HEK293 (cell line): ENCODE measurements around the gene RILPL1.

Source experiments
- CTCF ChIA-PET: fragments of 350-600 bp; formaldehyde crosslinking; extraction: SDS; loops from one replicate; lab custom pipeline; 2021; ENCODE audit warnings: antibody characterized with exemption; lab: Yijun Ruan, JAX
- POLR2A ChIA-PET: fragments of 300-600 bp; formaldehyde crosslinking; extraction: SDS; loops from one replicate; lab custom pipeline; 2020; ENCODE audit warnings: antibody characterized with exemption, inconsistent platforms; lab: Yijun Ruan, JAX
- H3K27ac ChIP-seq: fragments of 200-500 bp; sonication (Bioruptor generic); 2 replicates; pipeline ENCODE4 v1.5.1; 2014; ENCODE audit warnings: low read depth, low read length, control low read depth, inconsistent platforms; ENCODE audit errors: extremely low read depth
- H3K36me3 ChIP-seq, 2 experiments: fragments of 200-500 bp in 1 of 2; sonication (Bioruptor generic) in 1 of 2; 1 replicate in 1 of 2; 2 replicates in 1 of 2; pipeline ENCODE4 v1.5.1; 2014 to 2017; ENCODE audit warnings: inconsistent platforms in 2 of 2, low read length in 2 of 2; ENCODE audit not compliant: control insufficient read depth in 2 of 2, insufficient read depth in 1 of 2
- H3K4me1 ChIP-seq: fragments of 200-500 bp; sonication (Bioruptor generic); 2 replicates; pipeline ENCODE4 v1.5.1; 2014; ENCODE audit warnings: mild to moderate bottlenecking, low read length, inconsistent platforms; ENCODE audit not compliant: control insufficient read depth, insufficient read depth
- H3K4me3 ChIP-seq: 2 replicates; pipeline ENCODE4 v1.5.1; 2011; ENCODE audit warnings: low read depth, mild to moderate bottlenecking, control low read depth, low read length, moderate library complexity
- H3K9me3 ChIP-seq: fragments of 200-500 bp; sonication (Bioruptor generic); 2 replicates; pipeline ENCODE4 v1.5.1; 2014; ENCODE audit warnings: low read depth, low read length, inconsistent platforms; ENCODE audit not compliant: control insufficient read depth, insufficient read depth
- HOXD13 ChIP-seq: sonication (generic); formaldehyde crosslinking; IDR thresholded peaks from 2 replicates; pipeline ENCODE4 v1.8.0; 2022; ENCODE audit warnings: missing genetic modification reagents, borderline replicate concordance
- KLF16 ChIP-seq: fragments of 450-650 bp; formaldehyde crosslinking; IDR thresholded peaks from 2 replicates; pipeline ENCODE4 v1.5.1; 2017; ENCODE audit warnings: missing biosample characterization, missing genetic modification characterization
- OVOL3 ChIP-seq: fragments of 450-650 bp; formaldehyde crosslinking; IDR thresholded peaks from 2 replicates; pipeline ENCODE4 v1.5.1; 2016; ENCODE audit warnings: missing biosample characterization, missing genetic modification characterization
- REST ChIP-seq: fragments of 450-650 bp; formaldehyde crosslinking; IDR thresholded peaks from 2 replicates; pipeline ENCODE4 v1.5.1; 2016; ENCODE audit warnings: missing biosample characterization, missing genetic modification characterization
- SALL2 ChIP-seq: fragments of 450-650 bp; formaldehyde crosslinking; IDR thresholded peaks from 2 replicates; pipeline ENCODE4 v1.5.0; 2017; ENCODE audit warnings: missing biosample characterization, mild to moderate bottlenecking, missing genetic modification characterization, borderline replicate concordance
- YY1 ChIP-seq: fragments of 450-650 bp; formaldehyde crosslinking; IDR thresholded peaks from 2 replicates; pipeline ENCODE4 v1.5.1; 2018; ENCODE audit warnings: missing biosample characterization, missing genetic modification characterization
- ZBTB17 ChIP-seq: fragments of 450-650 bp; formaldehyde crosslinking; IDR thresholded peaks from 2 replicates; pipeline ENCODE4 v1.5.1; 2016; ENCODE audit warnings: missing biosample characterization, missing genetic modification characterization
- ZNF114 ChIP-seq: fragments of 450-650 bp; formaldehyde crosslinking; IDR thresholded peaks from 2 replicates; pipeline ENCODE4 v1.5.0; 2017; ENCODE audit warnings: missing biosample characterization, missing genetic modification characterization
- ZNF404 ChIP-seq: fragments of 450-650 bp; formaldehyde crosslinking; IDR thresholded peaks from 2 replicates; pipeline ENCODE4 v1.5.1; 2017; ENCODE audit warnings: missing biosample characterization, missing genetic modification characterization
- ZNF426 ChIP-seq: fragments of 450-650 bp; formaldehyde crosslinking; IDR thresholded peaks from 2 replicates; pipeline ENCODE4 v1.5.1; 2017; ENCODE audit warnings: missing biosample characterization, missing genetic modification characterization, mild to moderate bottlenecking, inconsistent platforms, moderate library complexity
- ZNF433 ChIP-seq: fragments of 450-650 bp; formaldehyde crosslinking; IDR thresholded peaks from 2 replicates; pipeline ENCODE4 v1.5.1; 2016; ENCODE audit warnings: missing biosample characterization, missing genetic modification characterization, low read depth
- ZNF585B ChIP-seq: fragments of 450-650 bp; formaldehyde crosslinking; IDR thresholded peaks from 2 replicates; pipeline ENCODE4 v1.5.1; 2016; ENCODE audit warnings: missing biosample characterization, missing genetic modification characterization
- ZNF621 ChIP-seq: fragments of 450-650 bp; formaldehyde crosslinking; IDR thresholded peaks from 2 replicates; pipeline ENCODE4 v1.5.1; 2017; ENCODE audit warnings: missing biosample characterization, missing genetic modification characterization
- ZNF639 ChIP-seq: fragments of 450-650 bp; formaldehyde crosslinking; IDR thresholded peaks from 2 replicates; pipeline ENCODE4 v1.5.1; 2016; ENCODE audit warnings: missing biosample characterization, missing genetic modification characterization
- ZNF664 ChIP-seq: fragments of 450-650 bp; formaldehyde crosslinking; IDR thresholded peaks from 2 replicates; pipeline ENCODE4 v1.5.1; 2016; ENCODE audit warnings: missing biosample characterization, missing genetic modification characterization
- ZNF707 ChIP-seq: fragments of 450-650 bp; formaldehyde crosslinking; IDR thresholded peaks from 2 replicates; pipeline ENCODE4 v1.5.1; 2016; ENCODE audit warnings: missing biosample characterization, missing genetic modification characterization
- TF ChIP-seq, protein P1 (sequence below): fragments of 450-650 bp; formaldehyde crosslinking; IDR thresholded peaks from 2 replicates; pipeline ENCODE4 v1.5.1; 2016; ENCODE audit warnings: missing biosample characterization, missing genetic modification characterization, borderline replicate concordance
- TF ChIP-seq, protein P2 (sequence below): fragments of 450-650 bp; formaldehyde crosslinking; IDR thresholded peaks from 2 replicates; pipeline ENCODE4 v1.5.1; 2016; ENCODE audit warnings: missing biosample characterization, missing genetic modification characterization

Gene RILPL1

DNA sequence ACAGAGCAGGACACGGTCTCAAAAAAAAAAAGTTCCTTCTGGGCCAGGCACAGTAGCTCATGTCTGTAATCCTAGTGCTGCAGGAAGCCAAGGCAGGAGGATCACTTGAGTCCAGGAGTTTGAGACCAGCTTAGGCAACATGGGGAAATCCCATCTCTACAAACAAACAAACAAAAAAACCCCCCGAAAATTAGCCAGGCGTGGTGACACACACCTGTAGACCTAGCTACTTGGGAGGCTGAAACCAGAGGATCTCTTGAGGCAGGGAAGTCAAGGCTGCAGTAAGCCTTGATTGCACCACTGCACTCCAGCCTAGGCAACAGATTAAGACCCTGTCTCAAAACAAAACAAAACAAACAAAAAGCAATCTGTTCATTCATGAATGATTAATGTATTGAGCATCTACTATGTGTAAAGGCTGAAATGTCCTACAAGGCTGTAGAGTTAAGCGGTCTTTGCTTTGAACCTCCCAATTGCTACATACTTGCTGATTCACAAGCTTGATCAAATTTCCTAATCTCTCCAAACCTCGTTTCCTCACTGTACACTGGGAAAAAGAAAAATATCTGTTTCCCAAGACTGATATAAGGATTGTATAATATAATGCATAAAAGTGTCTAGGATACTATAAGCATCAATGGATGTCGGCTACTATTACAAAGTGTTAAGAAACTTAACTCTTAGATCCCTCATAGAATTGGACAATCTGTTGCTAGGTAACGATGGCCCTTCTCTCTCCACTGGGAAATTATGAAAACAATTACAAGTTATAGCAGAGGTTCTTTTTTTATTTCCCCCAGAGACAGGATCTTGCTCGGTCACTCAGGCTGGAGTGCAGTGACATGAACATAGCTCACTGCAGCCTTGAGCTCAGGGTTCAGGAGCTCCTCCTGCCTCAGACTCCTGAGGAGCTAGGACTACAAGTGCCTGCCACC is 89.2 kb downstream of the RILPL1 start:
- H3K4me1 ChIP-seq: peaks cover 7% of the 10 kb centered on the region; the same call in 1 of the 2 replicates
- no peak overlapping the region for H3K27ac ChIP-seq
- H3K4me3 ChIP-seq: no peak overlapping the region
- TF ChIP-seq ZNF585B (tag by site-specific recombination): no peak
- TF ChIP-seq ZNF664 (tag by site-specific recombination): peak; percentile 62; the same call in 1 of the 2 replicates
- ChIA-PET CTCF (interaction anchor here (0.7 kb wide), 1 partner anchor 27 kb away, joined by 3 read pairs; no protein-coding TSS in a partner anchor), POLR2A (interaction anchor here (1.3 kb wide), 1 partner anchor 211 kb away, joined by 3 read pairs; the partner anchor contains the start of genes MPHOSPH9 and MTRFR)
- H3K36me3 ChIP-seq: no peaks in the 10 kb centered on the region
- H3K9me3 ChIP-seq: no peaks in the 10 kb centered on the region

DNA sequence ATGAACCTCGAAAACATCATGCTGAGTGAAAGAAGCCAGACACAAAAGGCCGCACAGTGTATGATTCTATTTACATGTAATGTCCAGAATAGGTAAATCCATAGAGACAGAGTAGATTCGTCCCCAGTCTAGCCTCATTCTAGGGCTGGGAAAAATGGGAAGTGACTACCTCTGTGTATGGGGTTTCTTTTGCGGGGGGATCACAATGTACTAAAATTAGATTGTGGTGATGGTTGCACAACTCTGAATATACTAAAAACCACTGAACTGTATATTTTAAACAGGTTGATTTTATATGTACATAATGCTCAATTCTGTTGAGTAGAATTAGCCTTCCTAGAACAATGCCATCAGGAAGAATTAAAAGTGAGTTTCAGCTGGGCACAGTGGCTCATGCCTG is 90.7 kb downstream of the RILPL1 start:
- ChIA-PET CTCF (no interaction called here), POLR2A (no interaction called here)
- H3K27ac ChIP-seq: no peak overlapping the region
- peaks cover 7% of the 10 kb centered on the region; the same call in 1 of the 2 replicates for H3K4me1 ChIP-seq
- no peak overlapping the region for H3K4me3 ChIP-seq
- no peaks in the 10 kb centered on the region for H3K9me3 ChIP-seq
- TF ChIP-seq OVOL3 (no peak), ZNF404 (tag by site-specific recombination) (no peak), ZBTB17 (tag by site-specific recombination) (no peak), ZNF426 (no peak), ZNF707 (no peak), YY1 (tag by site-specific recombination) (no peak), ZNF114 (tag by site-specific recombination) (no peak), ZNF433 (no peak)
- TF ChIP-seq, protein P1, sequence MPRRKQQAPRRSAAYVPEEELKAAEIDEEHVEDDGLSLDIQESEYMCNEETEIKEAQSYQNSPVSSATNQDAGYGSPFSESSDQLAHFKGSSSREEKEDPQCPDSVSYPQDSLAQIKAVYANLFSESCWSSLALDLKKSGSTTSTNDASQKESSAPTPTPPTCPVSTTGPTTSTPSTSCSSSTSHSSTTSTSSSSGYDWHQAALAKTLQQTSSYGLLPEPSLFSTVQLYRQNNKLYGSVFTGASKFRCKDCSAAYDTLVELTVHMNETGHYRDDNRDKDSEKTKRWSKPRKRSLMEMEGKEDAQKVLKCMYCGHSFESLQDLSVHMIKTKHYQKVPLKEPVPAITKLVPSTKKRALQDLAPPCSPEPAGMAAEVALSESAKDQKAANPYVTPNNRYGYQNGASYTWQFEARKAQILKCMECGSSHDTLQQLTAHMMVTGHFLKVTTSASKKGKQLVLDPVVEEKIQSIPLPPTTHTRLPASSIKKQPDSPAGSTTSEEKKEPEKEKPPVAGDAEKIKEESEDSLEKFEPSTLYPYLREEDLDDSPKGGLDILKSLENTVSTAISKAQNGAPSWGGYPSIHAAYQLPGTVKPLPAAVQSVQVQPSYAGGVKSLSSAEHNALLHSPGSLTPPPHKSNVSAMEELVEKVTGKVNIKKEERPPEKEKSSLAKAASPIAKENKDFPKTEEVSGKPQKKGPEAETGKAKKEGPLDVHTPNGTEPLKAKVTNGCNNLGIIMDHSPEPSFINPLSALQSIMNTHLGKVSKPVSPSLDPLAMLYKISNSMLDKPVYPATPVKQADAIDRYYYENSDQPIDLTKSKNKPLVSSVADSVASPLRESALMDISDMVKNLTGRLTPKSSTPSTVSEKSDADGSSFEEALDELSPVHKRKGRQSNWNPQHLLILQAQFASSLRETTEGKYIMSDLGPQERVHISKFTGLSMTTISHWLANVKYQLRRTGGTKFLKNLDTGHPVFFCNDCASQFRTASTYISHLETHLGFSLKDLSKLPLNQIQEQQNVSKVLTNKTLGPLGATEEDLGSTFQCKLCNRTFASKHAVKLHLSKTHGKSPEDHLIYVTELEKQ (tag by site-specific recombination): no peak
- no peaks in the 10 kb centered on the region for H3K36me3 ChIP-seq

DNA sequence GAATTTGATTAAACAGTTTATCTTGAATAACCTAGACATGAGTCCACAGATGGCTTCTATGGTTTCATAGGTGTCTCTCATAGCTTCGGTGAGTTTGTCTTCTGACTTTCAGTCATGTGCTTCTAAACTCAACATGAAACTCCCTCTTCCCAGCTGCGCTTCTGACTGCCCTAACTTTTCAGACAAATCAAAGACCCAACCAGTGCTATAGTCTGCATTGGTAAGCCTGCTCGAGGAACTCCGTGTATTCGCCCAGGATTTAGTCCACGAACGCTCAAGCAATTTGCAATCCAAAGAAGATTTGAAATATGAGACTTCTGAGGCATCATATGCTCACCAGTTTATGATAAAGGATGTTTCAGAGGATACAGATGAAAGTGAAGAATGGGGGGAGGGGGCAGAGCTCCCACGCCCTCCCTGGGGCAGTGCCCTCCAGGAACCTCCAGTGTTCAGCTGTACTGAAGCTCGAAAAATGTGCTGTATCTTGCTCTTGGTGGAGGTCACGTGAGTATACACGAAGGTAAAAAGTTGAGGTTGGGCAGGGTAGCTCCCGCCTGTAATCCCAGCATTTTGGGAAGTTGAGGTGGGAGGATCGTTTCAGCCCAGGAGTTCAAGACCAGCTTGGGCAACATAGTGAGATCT is 91.9 kb downstream of the RILPL1 start:
- H3K27ac ChIP-seq: no peak overlapping the region
- H3K4me1 ChIP-seq: peaks cover 7% of the 10 kb centered on the region; the same call in 1 of the 2 replicates
- H3K4me3 ChIP-seq: no peak overlapping the region
- no peaks in the 10 kb centered on the region for H3K36me3 ChIP-seq
- ChIA-PET CTCF (interaction anchor here (0.6 kb wide), 1 partner anchor 180 kb away, joined by 3 read pairs; no protein-coding TSS in a partner anchor), POLR2A (no interaction called here)
- no peaks in the 10 kb centered on the region for H3K9me3 ChIP-seq
- no peak for TF ChIP-seq HOXD13 (CRISPR knock-in tag)
- TF ChIP-seq, protein P2, sequence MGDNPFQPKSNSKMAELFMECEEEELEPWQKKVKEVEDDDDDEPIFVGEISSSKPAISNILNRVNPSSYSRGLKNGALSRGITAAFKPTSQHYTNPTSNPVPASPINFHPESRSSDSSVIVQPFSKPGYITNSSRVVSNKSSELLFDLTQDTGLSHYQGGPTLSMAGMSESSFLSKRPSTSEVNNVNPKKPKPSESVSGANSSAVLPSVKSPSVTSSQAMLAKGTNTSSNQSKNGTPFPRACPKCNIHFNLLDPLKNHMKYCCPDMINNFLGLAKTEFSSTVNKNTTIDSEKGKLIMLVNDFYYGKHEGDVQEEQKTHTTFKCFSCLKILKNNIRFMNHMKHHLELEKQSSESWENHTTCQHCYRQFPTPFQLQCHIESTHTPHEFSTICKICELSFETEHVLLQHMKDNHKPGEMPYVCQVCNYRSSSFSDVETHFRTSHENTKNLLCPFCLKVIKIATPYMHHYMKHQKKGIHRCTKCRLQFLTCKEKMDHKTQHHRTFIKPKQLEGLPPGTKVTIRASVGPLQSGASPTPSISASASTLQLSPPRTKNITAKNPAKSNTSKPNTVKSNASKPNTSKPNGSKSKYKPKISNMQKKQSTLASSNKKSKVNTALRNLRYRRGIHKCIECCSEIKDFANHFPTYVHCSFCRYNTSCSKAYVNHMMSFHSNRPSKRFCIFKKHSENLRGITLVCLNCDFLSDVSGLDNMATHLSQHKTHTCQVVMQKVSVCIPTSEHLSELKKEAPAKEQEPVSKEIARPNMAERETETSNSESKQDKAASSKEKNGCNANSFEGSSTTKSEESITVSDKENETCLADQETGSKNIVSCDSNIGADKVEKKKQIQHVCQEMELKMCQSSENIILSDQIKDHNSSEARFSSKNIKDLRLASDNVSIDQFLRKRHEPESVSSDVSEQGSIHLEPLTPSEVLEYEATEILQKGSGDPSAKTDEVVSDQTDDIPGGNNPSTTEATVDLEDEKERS (tag by site-specific recombination): no peak
- TF ChIP-seq ZNF639 (tag by site-specific recombination): no peak
- no peak for TF ChIP-seq SALL2 (tag by site-specific recombination)
- no peak for TF ChIP-seq REST
- TF ChIP-seq ZNF621 (tag by site-specific recombination): no peak
- no peak for TF ChIP-seq KLF16 (tag by site-specific recombination)
